Middle frontal gyrus (tissue), 1 donor: ENCODE data around the gene PANX2.

ENCODE experiments used
- DNase-seq: peaks from one replicate; pipeline ENCODE4 v3.0.0-alpha.2; 2015; ENCODE audit warnings: low spot score; ENCODE audit errors: extremely low spot score

PANX2 gene

GRCh38 chr22:50183141-50183971 lies 12.8 kb downstream of the PANX2 start:
- DNase-seq = no peak

DNA sequence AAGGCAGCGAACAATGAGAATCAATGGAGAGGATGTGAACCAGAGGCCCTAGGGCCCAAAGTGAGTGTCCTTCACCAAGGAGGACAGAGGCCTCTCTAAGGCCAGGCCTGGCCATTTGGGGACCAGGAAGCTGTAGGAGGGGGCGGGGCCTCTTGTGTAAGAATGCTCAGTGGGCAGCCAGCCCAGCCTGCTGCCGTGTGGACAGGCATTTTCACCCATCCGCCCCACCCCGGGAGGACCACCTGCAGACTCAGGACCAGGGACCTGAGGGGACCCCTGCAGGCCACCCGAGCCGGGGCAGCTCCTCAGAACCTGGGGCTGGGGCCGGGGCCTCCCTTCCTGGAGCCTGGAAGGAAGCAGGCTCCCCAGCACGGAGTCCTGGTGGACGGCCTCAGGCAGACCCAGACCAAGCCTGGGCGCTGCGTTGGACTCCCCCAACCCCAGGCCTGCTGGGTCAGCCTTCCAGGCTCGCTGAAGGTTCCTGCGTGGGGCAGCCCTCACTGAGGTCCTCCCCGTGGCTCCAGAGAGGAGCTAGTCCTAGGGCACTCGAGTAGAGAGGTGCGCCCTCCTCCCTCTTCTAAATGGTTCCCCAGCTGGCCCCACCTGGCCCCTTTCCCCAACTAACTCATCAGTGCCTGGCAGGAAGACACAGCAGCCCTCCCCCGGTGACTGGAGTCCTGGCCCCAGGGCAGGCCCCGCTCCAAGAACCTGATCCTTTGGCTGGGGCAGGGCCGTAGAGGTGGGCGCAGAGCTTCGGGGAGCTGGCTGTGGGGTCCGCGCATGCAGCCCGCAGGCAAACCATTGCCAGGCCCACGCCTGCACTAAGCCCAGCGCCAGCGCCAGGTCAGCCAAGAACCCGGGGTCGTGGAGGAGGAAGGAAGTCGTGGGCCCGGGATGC lies 13.7 kb downstream of the PANX2 start:
- DNase-seq = no peak

DNA sequence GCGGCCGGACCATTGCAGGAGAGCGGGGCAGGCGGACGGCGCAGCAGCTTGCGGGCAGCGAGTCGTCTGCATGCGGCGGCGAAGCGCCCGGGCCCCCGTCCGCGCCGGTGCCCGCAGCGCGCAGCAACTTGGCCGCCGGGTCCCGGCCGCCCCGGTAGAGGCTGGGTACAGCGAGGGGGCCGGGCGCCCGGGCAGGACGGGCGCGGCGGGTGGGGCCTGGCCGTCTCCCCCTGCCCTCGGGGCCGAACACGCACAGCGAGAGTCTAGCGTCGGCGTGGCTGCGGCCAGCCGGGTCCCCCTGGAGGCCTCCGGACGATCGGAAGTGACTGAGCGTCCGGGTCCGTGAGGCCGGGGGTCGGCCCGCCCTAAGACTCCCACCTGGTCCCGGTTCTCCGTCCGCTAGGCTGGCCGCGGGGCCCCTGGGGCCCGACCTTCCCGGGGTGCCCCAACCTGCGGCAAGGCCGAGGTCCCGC lies 14.4 kb downstream of the PANX2 start:
- DNase-seq = no peak

GRCh38 chr22:50185375-50186087 lies 15.0 kb downstream of the PANX2 start, which contains the start of gene TRABD:
Gene TRABD, plus strand, starts transcription at chr22:50185913. Its CDS starts 7,148 bp downstream, at chr22:50193061.
- peak; percentile 63 for DNase-seq

DNA sequence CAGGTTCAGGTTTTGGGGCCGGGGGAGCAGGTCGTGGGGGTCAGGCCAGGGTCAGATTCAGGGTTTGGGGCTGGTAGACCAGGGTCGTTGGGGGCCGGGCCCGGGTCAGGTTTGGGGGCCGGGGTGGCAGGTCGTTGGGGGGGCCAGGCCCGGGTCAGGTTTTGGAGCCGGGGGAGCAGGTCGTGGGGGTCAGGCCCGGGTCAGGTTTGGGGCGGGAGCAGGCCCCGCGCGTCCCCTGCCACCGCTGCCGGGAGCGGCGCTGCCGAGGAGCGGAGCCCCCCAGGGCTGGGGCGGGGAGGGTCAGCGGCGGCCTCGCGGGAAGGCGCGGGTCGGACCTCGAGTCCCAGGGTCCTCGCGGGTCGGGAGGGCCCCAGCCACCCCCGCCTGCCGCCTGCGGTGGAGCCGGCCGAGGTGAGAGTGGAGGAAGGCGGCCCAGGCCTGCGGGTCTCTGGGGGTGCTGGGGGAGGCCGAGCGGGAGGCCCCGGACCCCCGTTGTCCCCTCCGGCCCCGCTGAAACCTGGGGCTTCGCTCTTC lies 15.7 kb downstream of the PANX2 start:
- no peak for DNase-seq

- DNase-seq = no peak
These were observed 16.4 kb downstream of the PANX2 start for GRCh38 chr22:50186761-50187523.

DNA sequence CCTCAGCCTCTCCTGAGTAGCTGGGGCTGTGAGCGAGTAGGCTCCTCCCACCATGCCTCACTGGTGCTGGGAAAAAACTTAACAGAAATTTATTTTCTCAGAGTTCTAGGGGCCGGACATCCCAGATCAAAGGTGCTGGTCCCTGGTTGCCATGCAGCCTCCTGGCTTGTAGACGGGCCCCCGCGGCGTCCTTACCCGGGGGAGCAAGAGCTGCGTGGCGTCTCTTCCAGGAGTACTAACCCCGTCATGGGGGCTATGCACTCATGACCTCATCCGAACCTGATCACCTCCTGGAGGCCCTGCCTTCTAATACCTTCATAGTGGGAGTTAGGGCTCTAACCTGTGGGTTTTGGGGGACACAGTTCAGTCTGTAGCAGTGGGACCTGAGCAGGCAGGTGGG lies 17.8 kb downstream of the PANX2 start:
- no peak for DNase-seq

DNA sequence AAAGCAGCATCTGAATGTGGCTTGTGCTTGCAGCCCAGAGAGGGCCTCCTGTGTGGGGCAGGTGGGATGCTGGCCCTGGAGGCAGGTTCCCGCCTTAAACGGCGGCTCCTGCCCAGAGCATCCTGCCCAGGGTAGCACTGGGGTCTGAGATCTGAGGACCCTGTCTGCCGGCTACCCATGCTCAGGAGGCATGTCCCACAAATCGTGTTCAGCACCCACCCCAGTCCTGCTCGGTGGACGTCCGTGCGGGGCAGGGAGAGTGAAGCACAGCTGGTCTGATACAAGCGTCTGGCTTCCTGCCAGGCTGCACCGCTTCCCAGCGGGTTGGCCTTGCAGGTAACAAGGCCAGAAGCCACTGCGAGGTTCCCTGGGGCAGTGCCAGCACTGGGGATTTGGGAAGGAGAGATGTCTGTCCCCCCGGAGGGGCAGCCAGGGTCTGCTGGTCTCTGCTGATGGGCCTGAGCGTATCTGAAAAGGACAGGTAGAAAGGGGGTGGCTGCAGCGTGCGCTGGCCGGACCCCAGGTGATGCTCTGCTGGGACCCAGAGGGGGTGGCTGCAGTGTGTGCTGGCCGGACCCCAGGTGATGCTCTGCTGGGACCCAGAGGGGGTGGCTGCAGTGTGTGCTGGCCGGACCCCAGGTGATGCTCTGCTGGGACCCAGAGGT lies 18.8 kb downstream of the PANX2 start:
- no peak for DNase-seq

DNA sequence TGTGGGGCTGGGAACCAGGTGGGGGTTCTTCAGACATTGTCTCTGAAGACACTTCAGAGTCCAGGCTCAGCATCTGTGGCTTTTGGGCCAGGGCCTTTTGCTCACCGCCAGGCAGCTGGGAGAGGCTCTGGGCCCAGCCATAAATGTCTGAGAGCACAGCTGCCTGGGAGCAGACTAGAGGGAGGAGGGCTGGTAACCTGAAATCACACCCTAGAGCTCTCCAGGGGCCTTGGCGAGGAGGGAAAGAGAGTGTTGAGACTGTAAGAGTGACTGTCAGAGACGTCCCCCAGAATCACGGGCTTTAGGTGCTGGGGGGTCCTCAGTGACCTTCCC lies 19.3 kb downstream of the PANX2 start:
- no peak for DNase-seq

- DNase-seq = no peak
These were observed 19.8 kb downstream of the PANX2 start for GRCh38 chr22:50190182-50190940.

DNA sequence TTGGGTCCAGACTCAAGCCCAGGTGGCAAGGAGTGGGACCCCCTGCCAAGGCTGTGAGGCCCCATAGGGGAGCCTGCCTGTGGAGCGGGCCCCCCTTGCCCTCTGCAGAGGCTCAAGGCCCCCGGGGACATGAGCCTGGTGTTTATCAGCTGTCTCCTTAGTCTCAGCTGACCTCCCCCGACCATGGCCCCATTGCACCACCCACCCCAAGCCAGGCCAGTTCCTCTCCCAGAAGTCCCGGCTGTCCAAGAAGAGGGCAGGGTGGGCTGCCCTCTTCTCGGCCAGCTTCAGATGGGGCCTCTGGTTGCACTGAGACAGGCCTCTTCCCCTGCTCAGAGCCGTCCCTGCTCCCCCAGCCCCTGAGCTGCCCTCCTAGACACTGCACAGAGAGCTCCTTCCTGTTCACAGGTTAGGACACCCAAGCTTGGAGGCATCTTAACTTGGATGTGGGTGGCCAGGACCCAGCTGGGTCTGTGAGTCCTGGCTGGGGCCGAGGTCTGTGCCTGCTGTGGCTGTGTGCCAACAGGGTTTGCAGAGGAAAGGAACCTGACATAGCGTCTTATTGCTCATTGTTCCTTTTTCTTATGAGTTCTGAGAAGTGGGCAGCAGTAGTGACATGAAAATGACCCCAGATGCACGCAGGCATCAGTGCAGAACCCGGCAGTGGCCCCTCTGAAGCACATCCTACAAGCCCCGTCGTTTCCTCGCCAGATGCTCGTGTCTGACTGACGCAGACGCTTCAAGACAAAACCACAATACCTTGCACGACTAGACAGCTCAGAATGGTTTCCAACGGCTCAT lies 20.6 kb downstream of the PANX2 start:
- DNase-seq = no peak

- DNase-seq = no peak
These were observed 22.1 kb downstream of the PANX2 start for GRCh38 chr22:50192436-50193204.

DNA sequence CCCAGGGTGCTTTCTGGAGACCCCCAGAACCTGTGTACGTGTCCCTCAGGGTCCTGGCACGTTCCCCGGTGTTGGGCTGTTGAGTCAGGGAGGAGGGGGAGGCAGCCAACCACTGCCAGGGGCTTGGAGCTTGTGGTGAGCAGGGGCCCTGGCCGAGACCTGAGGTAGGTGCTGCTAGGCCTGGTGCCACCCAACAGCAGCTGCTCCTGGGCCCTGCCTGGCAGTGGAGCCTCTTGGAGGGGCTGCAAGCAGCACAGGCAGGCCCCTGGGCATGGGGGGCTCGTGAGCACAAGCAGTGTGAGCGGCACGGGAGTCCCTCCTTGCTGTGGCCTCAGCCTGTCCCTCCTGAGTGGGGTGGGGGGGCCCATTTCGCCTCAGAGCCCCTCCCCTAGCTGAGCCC lies 23.1 kb downstream of the PANX2 start:
- DNase-seq = no peak

- no peak for DNase-seq
These were observed 23.7 kb downstream of the PANX2 start for GRCh38 chr22:50194037-50194805.

- no peak for DNase-seq
These were observed 25.7 kb downstream of the PANX2 start for GRCh38 chr22:50196256-50196655.

DNA sequence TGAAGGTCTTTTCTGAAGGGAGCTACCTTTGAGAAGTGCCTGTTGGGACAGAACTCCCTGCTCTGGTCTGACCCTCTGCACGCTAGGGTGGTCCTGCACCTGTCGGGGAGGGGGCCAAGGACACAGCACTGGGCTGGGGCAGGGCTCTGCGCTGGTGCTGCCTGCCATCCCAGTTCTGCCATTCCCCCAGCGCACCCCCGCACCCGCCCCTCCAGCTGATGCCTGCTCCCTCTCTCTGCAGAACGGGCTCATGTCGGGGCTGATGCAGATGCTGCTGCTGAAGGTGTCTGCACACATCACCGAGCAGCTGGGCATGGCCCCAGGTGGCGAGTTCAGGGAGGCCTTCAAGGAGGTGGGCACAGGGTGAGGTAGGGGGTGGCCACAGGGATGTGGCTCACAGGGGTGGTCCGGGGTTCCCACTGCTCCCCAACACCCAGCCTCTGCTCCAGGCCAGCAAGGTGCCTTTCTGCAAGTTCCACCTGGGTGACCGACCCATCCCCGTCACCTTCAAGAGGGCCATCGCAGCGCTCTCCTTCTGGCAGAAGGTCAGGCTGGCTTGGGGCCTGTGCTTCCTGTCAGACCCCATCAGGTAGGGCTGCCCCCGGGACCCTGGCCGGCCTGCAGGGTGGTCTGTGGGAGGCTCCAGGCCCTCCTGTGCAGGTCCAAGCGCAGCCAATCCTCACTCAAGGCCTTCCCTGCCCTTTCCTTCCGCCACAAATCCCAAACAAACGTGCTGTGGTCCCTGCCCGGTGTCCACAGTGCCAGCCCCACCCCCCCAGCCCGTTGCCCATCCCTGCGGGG lies 26.7 kb downstream of the PANX2 start:
- no peak for DNase-seq
